Right atrium auricular region (tissue), 2 donors: ENCODE measurements around the gene C3orf33. TPM values are rescaled to one million over a fixed set of nuclear protein-coding genes. Genes with fewer than 3 reads are reported as not detected.

Source experiments
- DNase-seq: peaks from one replicate; pipeline ENCODE4 v3.0.0-alpha.2; 2019; ENCODE audit warnings: low spot score
- H3K27ac ChIP-seq, 2 donors: fragments of 200-600 bp; sonication (generic); 1 replicate in 1 of 2; 2 replicates in 1 of 2; pipeline ENCODE4 v1.5.1; 2016 to 2019
- H3K27me3 ChIP-seq, 2 donors: fragments of 200-600 bp; sonication (generic); one replicate each; pipeline versions ENCODE4 v1.5.1 to v1.6.0; 2017 to 2019
- H3K36me3 ChIP-seq: fragments of 200-600 bp; sonication (generic); one replicate; pipeline ENCODE4 v1.5.1; 2016
- H3K4me1 ChIP-seq, 2 donors: fragments of 200-600 bp; sonication (generic); one replicate each; pipeline versions ENCODE4 v1.5.1 to v1.6.0; 2017 to 2019
- H3K4me3 ChIP-seq, 2 donors: fragments of 200-600 bp; sonication (generic); 1 replicate in 1 of 2; 2 replicates in 1 of 2; pipeline ENCODE4 v1.5.1; 2017 to 2019; ENCODE audit warnings: mild to moderate bottlenecking in 1 of 2, moderate library complexity in 1 of 2
- H3K9me3 ChIP-seq, 2 donors: fragments of 200-600 bp; sonication (generic); one replicate each; pipeline ENCODE4 v1.5.1; 2019
- CTCF ChIP-seq, 2 donors: fragments of 200-600 bp; sonication (generic); IDR thresholded peaks; one replicate each; pipeline ENCODE4 v1.5.1; 2019; ENCODE audit warnings: antibody characterized with exemption in 2 of 2
- total RNA-seq, 2 donors: library from RNA; depleted of rRNA; stranded (reverse); fragments of >200 nt; gene quantifications; one replicate each; pipeline ENCODE4 v1.1.0, GENCODE V29; 2016

Gene C3orf33
- total RNA-seq, 2 donors from 2014 or later, result 5.3 to 9.4 TPM

DNA sequence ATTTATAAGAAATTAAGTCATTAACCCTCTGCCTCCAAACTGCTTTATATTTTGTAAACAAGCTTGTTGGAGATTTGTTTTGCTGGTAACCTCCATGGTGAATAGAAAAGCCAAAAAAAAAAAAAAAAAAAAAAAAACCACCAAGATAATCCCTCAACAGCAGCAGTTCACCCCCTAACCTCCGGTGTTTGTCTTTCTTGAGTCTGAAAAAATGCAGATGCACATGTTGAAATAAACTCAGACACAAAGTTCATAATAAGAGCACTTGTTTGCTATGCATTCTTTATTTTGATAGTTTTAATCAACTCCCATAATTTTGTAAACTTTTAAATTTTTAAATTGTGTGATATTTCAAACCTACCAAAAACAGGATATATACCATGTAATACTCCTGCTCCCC is 59.4 kb downstream of the C3orf33 start:
- Histone ChIP-seq H3K4me3 (no peak overlapping the region), H3K36me3 (no peaks in the 10 kb centered on the region), H3K4me1 (peaks cover 0 to 28% of the 10 kb centered on the region in 2 donors), H3K27ac (no peak overlapping the region), H3K27me3 (no peaks in the 10 kb centered on the region), H3K9me3 (no peaks in the 10 kb centered on the region)
- TF ChIP-seq CTCF (IDR thresholded peaks at IDR 0.05), result no peak
- no peak for DNase-seq

GRCh38 chr3:155745795-155746550 is 60.1 kb downstream of the C3orf33 start:
- DNase-seq, result no peak
- Histone ChIP-seq H3K27me3 (no peaks in the 10 kb centered on the region), H3K9me3 (no peaks in the 10 kb centered on the region), H3K4me3 (peak overlapping the region in 1 of 2 donors; percentile 71), H3K27ac (no peak overlapping the region), H3K4me1 (peaks cover 0 to 28% of the 10 kb centered on the region in 2 donors), H3K36me3 (no peaks in the 10 kb centered on the region)
- no peak for TF ChIP-seq CTCF (IDR thresholded peaks at IDR 0.05)

DNA sequence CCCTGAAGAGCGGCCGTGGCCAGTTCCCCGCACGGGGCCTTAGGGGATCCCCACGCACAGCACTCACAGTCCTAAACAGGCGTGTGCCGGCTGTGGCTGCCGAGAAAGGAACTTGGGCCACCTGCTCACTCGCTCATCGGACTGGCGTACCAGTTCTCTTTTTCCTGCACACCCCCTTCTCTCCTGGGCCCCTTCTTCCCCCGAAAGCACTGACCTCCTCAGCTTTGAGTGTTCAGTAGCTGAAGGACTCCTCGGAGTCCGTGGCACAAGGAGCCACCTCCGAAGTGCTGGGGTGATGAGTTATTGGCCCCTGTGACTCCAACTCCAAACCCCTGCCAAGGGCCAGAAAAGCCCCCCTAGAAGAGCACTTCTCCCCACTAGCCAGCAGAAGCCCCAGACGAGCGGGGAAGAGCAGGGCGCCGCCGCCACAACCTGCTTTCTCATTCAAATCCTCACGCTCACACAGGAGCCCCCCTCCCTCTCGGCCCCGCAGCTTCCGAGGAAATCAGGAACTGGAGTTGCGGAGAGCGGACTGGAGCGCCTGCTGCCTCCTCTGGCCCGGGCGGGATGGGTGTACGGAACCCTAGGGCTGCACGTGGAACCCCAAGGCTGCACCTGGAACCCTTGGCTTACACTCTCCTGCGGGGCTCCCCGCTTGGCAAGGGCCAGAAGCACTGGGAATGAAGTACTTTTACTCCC is 61.3 kb downstream of the C3orf33 start, which contains the start of gene PLCH1:
Gene PLCH1, minus strand, starts transcription at position 446 of the 699 bp plus-strand sequence. CDS start 40,847 bp downstream, outside the sequence.
- Histone ChIP-seq H3K9me3 (no peaks in the 10 kb centered on the region), H3K4me3 (peak within 1 kb of the TSS; percentile 54 to 71), H3K27ac (peak within 1 kb of the TSS in 1 of 2 donors; percentile 35), H3K27me3 (no peaks in the 10 kb centered on the region), H3K36me3 (no peaks in the 10 kb centered on the region), H3K4me1 (peaks cover 0 to 28% of the 10 kb centered on the region in 2 donors)
- no peak for TF ChIP-seq CTCF (IDR thresholded peaks at IDR 0.05)
- DNase-seq, result peak; percentile 64

DNA sequence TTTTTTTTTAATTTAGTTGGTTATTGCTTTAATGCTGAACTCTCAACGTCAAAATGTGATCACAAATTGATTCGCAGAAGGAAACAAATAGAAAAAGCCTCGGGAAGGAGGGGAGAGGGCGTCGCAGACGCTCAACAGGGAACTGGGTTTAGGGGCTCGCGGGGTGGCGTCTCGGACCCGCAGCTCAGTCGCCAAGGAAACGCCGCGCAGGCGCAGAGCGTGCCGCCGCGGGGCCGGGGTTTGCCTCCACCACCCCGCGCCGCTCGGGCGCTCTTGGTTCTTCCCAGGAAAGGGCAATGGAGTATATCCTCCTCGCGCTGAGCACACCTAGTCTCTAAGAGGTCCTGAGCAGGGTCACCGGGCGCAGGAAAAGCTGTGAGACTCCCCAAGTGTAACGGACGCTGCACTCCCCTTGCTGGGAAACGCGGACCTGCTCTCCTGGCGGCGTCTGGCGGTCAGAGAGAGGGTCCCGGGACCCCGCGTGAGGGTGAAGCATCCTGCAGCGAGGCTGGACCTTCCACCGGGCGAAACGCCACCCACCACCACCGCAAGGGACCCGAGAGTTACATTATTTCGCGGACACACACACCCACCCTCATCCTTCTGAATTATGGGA is 62.0 kb downstream of the C3orf33 start:
- Histone ChIP-seq H3K4me1 (peaks cover 0 to 28% of the 10 kb centered on the region in 2 donors), H3K27me3 (no peaks in the 10 kb centered on the region), H3K36me3 (no peaks in the 10 kb centered on the region), H3K9me3 (no peaks in the 10 kb centered on the region), H3K27ac (peak overlapping the region in 1 of 2 donors; percentile 35), H3K4me3 (peak overlapping the region; percentile 54 to 71)
- no peak for TF ChIP-seq CTCF (IDR thresholded peaks at IDR 0.05)
- DNase-seq, result no peak

- Histone ChIP-seq H3K36me3 (no peaks in the 10 kb centered on the region), H3K27me3 (no peaks in the 10 kb centered on the region), H3K4me3 (peak overlapping the region; percentile 54 to 71), H3K27ac (no peak overlapping the region), H3K4me1 (peaks cover 0 to 28% of the 10 kb centered on the region in 2 donors), H3K9me3 (no peaks in the 10 kb centered on the region)
- TF ChIP-seq CTCF (IDR thresholded peaks at IDR 0.05), result no peak
- DNase-seq, result no peak
Measured at GRCh38 chr3:155743606-155744005, 62.5 kb downstream of the C3orf33 start.
